Smooth muscle cell (in vitro differentiated cells): ENCODE results near the gene CHST2. TPM values are rescaled to one million over a fixed set of nuclear protein-coding genes. Genes with fewer than 3 reads are reported as not detected.

ENCODE experiments used
- DNase-seq: peaks from one replicate; lab custom pipeline; 2025; ENCODE audit not compliant: unreplicated experiment; lab: John Stamatoyannopoulos, UW
- H2AFZ ChIP-seq: fragments of 200-600 bp; sonication (generic); 2 replicates; pipeline ENCODE4 v1.6.0; 2016; ENCODE audit warnings: antibody characterized with exemption, low read depth, mild to moderate bottlenecking
- H3F3A ChIP-seq: fragments of 200-600 bp; sonication (generic); 2 replicates; pipeline ENCODE4 v1.6.0; 2017; ENCODE audit warnings: antibody characterized with exemption, low read depth
- H3K27ac ChIP-seq: fragments of 200-600 bp; sonication (generic); 2 replicates; pipeline ENCODE4 v1.5.1; 2016; ENCODE audit warnings: low read depth, mild to moderate bottlenecking
- H3K27me3 ChIP-seq: fragments of 200-600 bp; sonication (generic); 2 replicates; pipeline ENCODE4 v1.6.1; 2016; ENCODE audit warnings: low read depth, mild to moderate bottlenecking
- H3K36me3 ChIP-seq: fragments of 200-600 bp; sonication (generic); 2 replicates; pipeline ENCODE4 v1.5.1; 2016; ENCODE audit warnings: low read depth
- H3K4me1 ChIP-seq: fragments of 200-600 bp; sonication (generic); 2 replicates; pipeline ENCODE4 v1.5.1; 2016; ENCODE audit warnings: low read depth
- H3K4me2 ChIP-seq: fragments of 200-600 bp; sonication (generic); 2 replicates; pipeline ENCODE4 v1.6.0; 2016; ENCODE audit warnings: mild to moderate bottlenecking
- H3K4me3 ChIP-seq: fragments of 200-600 bp; sonication (generic); 2 replicates; pipeline ENCODE4 v1.5.1; 2016; ENCODE audit warnings: mild to moderate bottlenecking
- H3K79me2 ChIP-seq: fragments of 200-600 bp; sonication (generic); 2 replicates; pipeline ENCODE4 v1.6.0; 2016; ENCODE audit warnings: low read depth, mild to moderate bottlenecking
- H3K9ac ChIP-seq: fragments of 200-600 bp; sonication (generic); 2 replicates; pipeline ENCODE4 v1.6.0; 2016; ENCODE audit warnings: low read depth
- H3K9me3 ChIP-seq: fragments of 200-600 bp; sonication (generic); replicated peaks from 2 replicates; pipeline ENCODE4 v1.5.1; 2016; ENCODE audit warnings: low read depth
- H4K20me1 ChIP-seq: fragments of 200-600 bp; sonication (generic); 2 replicates; pipeline ENCODE4 v1.6.0; 2016; ENCODE audit warnings: low read depth
- WGBS: methylation state at CpG from one replicate; pipeline ENCODE4 v1.1.7; 2016; ENCODE audit warnings: low lambda C conversion rate; 5-methylcytosine and 5-hydroxymethylcytosine counted together
- polyA plus RNA-seq: library from polyadenylated mRNA; unstranded; fragments of >200 nt; fragmentation: Nextera tagmentation; extraction: Ambion mirVana; gene quantifications from 2 replicates; pipeline ENCODE4 v1.2.1, GENCODE V29; 2016
- total RNA-seq: library from RNA; depleted of rRNA; stranded (reverse); fragments of >200 nt; gene quantifications from 2 replicates; pipeline ENCODE4 v1.2.3, GENCODE V29; 2014
- TF ChIP-seq, protein P1 (sequence below): fragments of 200-600 bp; sonication (generic); IDR thresholded peaks from 2 replicates; pipeline ENCODE4 v1.5.1; 2017; ENCODE audit warnings: borderline replicate concordance, mild to moderate bottlenecking, antibody characterized with exemption; ENCODE audit not compliant: insufficient read depth, poor library complexity, severe bottlenecking

The CHST2 gene
- total and polyA plus RNA-seq, 2 experiments from 2014 or later = 10.4 to 16.0 TPM

GRCh38 chr3:143098032-143098764, 21.4 kb upstream of the CHST2 start:
- WGBS = 84% methylated on average over 5 of the region's 5 CpGs

DNA sequence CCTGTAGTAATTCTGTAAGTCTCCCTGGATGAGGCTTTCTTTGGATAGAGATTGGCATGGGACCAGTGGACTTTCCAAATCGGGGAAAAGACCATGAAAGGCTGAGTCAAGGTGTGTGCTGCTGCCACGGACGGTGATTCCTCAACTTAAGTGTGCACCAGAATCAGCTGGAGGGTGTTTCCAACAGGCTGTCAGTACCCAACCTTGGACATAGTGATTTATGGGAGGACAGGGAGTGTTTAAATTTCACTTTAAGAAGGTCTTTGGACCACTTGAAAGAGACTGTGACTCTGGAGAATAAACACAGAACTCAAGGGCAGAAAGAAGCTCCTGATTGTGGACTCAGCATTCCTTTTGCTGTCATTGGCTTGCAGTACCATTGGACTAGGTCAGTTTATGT, 20.4 kb upstream of the CHST2 start:
- Histone ChIP-seq H3K9ac (no peak overlapping the region), H3K4me1 (no peaks in the 10 kb centered on the region), H3K36me3 (no peaks in the 10 kb centered on the region), H3K4me3 (no peak overlapping the region), H3K4me2 (no peak overlapping the region), H3K9me3 (no peaks in the 10 kb centered on the region), H4K20me1 (no peaks in the 10 kb centered on the region), H3F3A (no peaks in the 10 kb centered on the region), H3K27ac (no peak overlapping the region), H3K27me3 (no peaks in the 10 kb centered on the region), H2AFZ (no peak overlapping the region), H3K79me2 (no peaks in the 10 kb centered on the region)
- 93% methylated on average over 3 of the region's 3 CpGs for WGBS
- DNase-seq = no peak
- TF ChIP-seq, protein P1, sequence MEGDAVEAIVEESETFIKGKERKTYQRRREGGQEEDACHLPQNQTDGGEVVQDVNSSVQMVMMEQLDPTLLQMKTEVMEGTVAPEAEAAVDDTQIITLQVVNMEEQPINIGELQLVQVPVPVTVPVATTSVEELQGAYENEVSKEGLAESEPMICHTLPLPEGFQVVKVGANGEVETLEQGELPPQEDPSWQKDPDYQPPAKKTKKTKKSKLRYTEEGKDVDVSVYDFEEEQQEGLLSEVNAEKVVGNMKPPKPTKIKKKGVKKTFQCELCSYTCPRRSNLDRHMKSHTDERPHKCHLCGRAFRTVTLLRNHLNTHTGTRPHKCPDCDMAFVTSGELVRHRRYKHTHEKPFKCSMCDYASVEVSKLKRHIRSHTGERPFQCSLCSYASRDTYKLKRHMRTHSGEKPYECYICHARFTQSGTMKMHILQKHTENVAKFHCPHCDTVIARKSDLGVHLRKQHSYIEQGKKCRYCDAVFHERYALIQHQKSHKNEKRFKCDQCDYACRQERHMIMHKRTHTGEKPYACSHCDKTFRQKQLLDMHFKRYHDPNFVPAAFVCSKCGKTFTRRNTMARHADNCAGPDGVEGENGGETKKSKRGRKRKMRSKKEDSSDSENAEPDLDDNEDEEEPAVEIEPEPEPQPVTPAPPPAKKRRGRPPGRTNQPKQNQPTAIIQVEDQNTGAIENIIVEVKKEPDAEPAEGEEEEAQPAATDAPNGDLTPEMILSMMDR = no peak

More at GRCh38 chr3:143098032-143098764, 21.4 kb upstream of the CHST2 start:
- Histone ChIP-seq H3K9ac (no peak overlapping the region), H3K27me3 (no peaks in the 10 kb centered on the region), H3K36me3 (no peaks in the 10 kb centered on the region), H3K4me3 (no peak overlapping the region), H3F3A (no peaks in the 10 kb centered on the region), H3K4me2 (no peak overlapping the region), H2AFZ (no peak overlapping the region), H3K79me2 (no peaks in the 10 kb centered on the region), H3K9me3 (no peaks in the 10 kb centered on the region), H4K20me1 (no peaks in the 10 kb centered on the region), H3K4me1 (no peaks in the 10 kb centered on the region), H3K27ac (no peak overlapping the region)
- TF ChIP-seq, protein P1 = no peak
- DNase-seq = no peak

- H3K4me1 ChIP-seq = no peaks in the 10 kb centered on the region
- H3K36me3 ChIP-seq = no peaks in the 10 kb centered on the region
- no peak overlapping the region for H3K4me3 ChIP-seq
- no peaks in the 10 kb centered on the region for H3K27me3 ChIP-seq
- no peaks in the 10 kb centered on the region for H4K20me1 ChIP-seq
- H3K4me2 ChIP-seq = no peak overlapping the region
- no peaks in the 10 kb centered on the region for H3K9me3 ChIP-seq
- no peak for DNase-seq
- no peak overlapping the region for H3K9ac ChIP-seq
- 61% methylated on average over 2 of the region's 2 CpGs for WGBS
- H2AFZ ChIP-seq = no peak overlapping the region
- H3F3A ChIP-seq = no peaks in the 10 kb centered on the region
- TF ChIP-seq, protein P1 = no peak
- H3K27ac ChIP-seq = no peak overlapping the region
- no peaks in the 10 kb centered on the region for H3K79me2 ChIP-seq
These were observed 19.9 kb upstream of the CHST2 start for GRCh38 chr3:143099690-143100089.

DNA sequence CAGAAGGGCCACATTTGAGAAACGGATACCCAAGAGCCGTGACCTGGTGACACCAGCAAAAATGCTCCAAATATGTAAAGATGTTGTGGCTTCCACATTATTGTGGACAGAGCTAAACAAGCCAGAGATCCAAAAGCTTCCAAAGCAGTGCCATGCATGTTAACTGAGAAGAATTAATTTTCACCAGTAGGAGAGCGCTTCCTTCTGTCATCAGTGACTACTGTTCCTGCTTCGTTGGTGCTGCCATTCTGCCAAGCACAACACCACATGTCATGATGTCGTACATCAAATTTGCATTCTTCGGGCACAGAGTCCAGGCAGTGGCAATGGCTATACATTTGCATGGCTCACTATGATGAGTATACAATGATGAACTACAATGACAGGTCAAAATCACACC, 19.1 kb upstream of the CHST2 start:
- Histone ChIP-seq H4K20me1 (no peaks in the 10 kb centered on the region), H3K36me3 (no peaks in the 10 kb centered on the region), H3F3A (no peaks in the 10 kb centered on the region), H3K79me2 (no peaks in the 10 kb centered on the region), H3K27ac (no peak overlapping the region), H3K4me3 (no peak overlapping the region), H3K9ac (no peak overlapping the region), H3K9me3 (no peaks in the 10 kb centered on the region), H2AFZ (no peak overlapping the region), H3K4me1 (no peaks in the 10 kb centered on the region), H3K4me2 (no peak overlapping the region), H3K27me3 (no peaks in the 10 kb centered on the region)
- TF ChIP-seq, protein P1 = no peak
- no peak for DNase-seq
- 93% methylated on average over 6 of the region's 6 CpGs for WGBS
